HCT116 (cell line): Measurements from ENCODE around the gene PRPS1L1. TPM values are rescaled to one million over a fixed set of nuclear protein-coding genes. Genes with fewer than 3 reads are reported as not detected.

Experiments
- ATAC-seq: fragments of 200-7000 bp; cut with Tn5 transposase; 2 replicates; pipeline ENCODE4 v1.9.1; 2020; ENCODE audit warnings: mild to moderate bottlenecking, moderate library complexity
- BruUV-seq: library from RNA; stranded (reverse); fragments of 400-500 nt; replicated peaks from 2 replicates; lab custom pipeline; 2021; lab: Mats Ljungman, UMichigan
- CTCF ChIA-PET: fragments of 300-600 bp; sonication (Branson Sonifier 250); formaldehyde crosslinking; loops from one replicate; lab custom pipeline; 2021; ENCODE audit warnings: antibody characterized with exemption; lab: Charles Lee
- POLR2A ChIA-PET: fragments of 300-600, 350-600 bp; sonication (Branson Sonifier 250); formaldehyde crosslinking; loops from one replicate; lab custom pipeline; 2021; ENCODE audit warnings: antibody characterized with exemption; lab: Charles Lee
- RAD21 ChIA-PET, 2 experiments: fragments of 300-600 bp; sonication (Branson Sonifier 250); formaldehyde crosslinking; loops; one replicate each; lab custom pipeline; 2023; ENCODE audit warnings: low total read pairs in 2 of 2; ENCODE audit not compliant: uncharacterized antibody in 2 of 2, unreplicated experiment in 2 of 2, low non-redundant PET in 1 of 2; lab: Charles Lee
- DNase-seq: peaks from one replicate; pipeline ENCODE4 v3.0.0-alpha.2; 2010; ENCODE audit warnings: low read depth, low spot score
- H2AFZ ChIP-seq: fragments of 200-600 bp; shearing (Covaris generic), sonication (generic); 2 replicates; pipeline ENCODE4 v1.6.1; 2017; ENCODE audit warnings: low read depth, mixed run types, mixed read lengths, antibody characterized with exemption, low read length; ENCODE audit not compliant: poor library complexity, severe bottlenecking
- H3K27ac ChIP-seq: 2 replicates; pipeline ENCODE4 v1.5.1; 2012; ENCODE audit warnings: low read depth, low read length
- H3K27me3 ChIP-seq: fragments of 200-600 bp; sonication (generic); 2 replicates; pipeline ENCODE4 v1.6.1; 2016; ENCODE audit warnings: mixed run types, low read length, mixed read lengths; ENCODE audit not compliant: insufficient read depth
- H3K36me3 ChIP-seq, 2 experiments: fragments of 200-500 bp in 1 of 2; fragments of 200-600 bp in 1 of 2; sonication (Bioruptor generic) in 1 of 2; sonication (generic) in 1 of 2; 2 replicates each; pipeline versions ENCODE4 v1.5.1 to v1.6.1; 2014 to 2016; ENCODE audit warnings: low read length in 2 of 2, inconsistent platforms in 1 of 2, mixed read lengths in 1 of 2, mixed run types in 1 of 2; ENCODE audit not compliant: insufficient read depth in 2 of 2, control insufficient read depth in 1 of 2
- H3K4me1 ChIP-seq, 2 experiments: fragments of 200-600 bp in 1 of 2; sonication (generic) in 1 of 2; 2 replicates each; pipeline versions ENCODE4 v1.5.1 to v1.6.1; 2012 to 2017; ENCODE audit warnings: low read length in 2 of 2, inconsistent platforms in 1 of 2, mild to moderate bottlenecking in 1 of 2, mixed read lengths in 1 of 2, mixed run types in 1 of 2, moderate library complexity in 1 of 2; ENCODE audit not compliant: insufficient read depth in 2 of 2, control insufficient read depth in 1 of 2
- H3K4me2 ChIP-seq: fragments of 200-600 bp; sonication (generic); 2 replicates; pipeline ENCODE4 v1.6.1; 2017; ENCODE audit warnings: mixed run types, low read length, mixed read lengths
- H3K4me3 ChIP-seq, 2 experiments: fragments of 200-600 bp in 1 of 2; sonication (generic) in 1 of 2; replicated peaks in 1 of 2; 2 replicates each; pipeline ENCODE4 v1.5.1; 2011 to 2016; ENCODE audit warnings: low read length in 2 of 2, control low read depth in 1 of 2, low read depth in 1 of 2, mild to moderate bottlenecking in 1 of 2, mixed read lengths in 1 of 2, mixed run types in 1 of 2
- H3K79me2 ChIP-seq: fragments of 200-600 bp; sonication (generic); 2 replicates; pipeline ENCODE4 v1.6.1; 2017; ENCODE audit warnings: mild to moderate bottlenecking, mixed run types, low read length, moderate library complexity, mixed read lengths; ENCODE audit not compliant: insufficient read depth
- H3K9ac ChIP-seq: fragments of 200-600 bp; sonication (generic); 2 replicates; pipeline ENCODE4 v1.6.1; 2016; ENCODE audit warnings: low read length, mixed read lengths
- H3K9me2 ChIP-seq: fragments of 200-600 bp; sonication (generic), shearing (Covaris generic); 2 replicates; pipeline ENCODE4 v1.6.1; 2017; ENCODE audit warnings: mixed run types, mild to moderate bottlenecking, moderate library complexity; ENCODE audit not compliant: insufficient read depth
- H3K9me3 ChIP-seq, 2 experiments: fragments of 200-500 bp in 1 of 2; fragments of 200-600 bp in 1 of 2; sonication (Bioruptor generic) in 1 of 2; sonication (generic) in 1 of 2; 2 replicates each; pipeline ENCODE4 v1.6.1; 2014 to 2017; ENCODE audit warnings: low read length in 2 of 2, mixed read lengths in 2 of 2, inconsistent platforms in 1 of 2, low read depth in 1 of 2, mild to moderate bottlenecking in 1 of 2, mixed run types in 1 of 2, moderate library complexity in 1 of 2; ENCODE audit not compliant: control insufficient read depth in 1 of 2, insufficient read depth in 1 of 2
- H4K20me1 ChIP-seq: fragments of 200-600 bp; sonication (generic), shearing (Covaris generic); 2 replicates; pipeline ENCODE4 v1.6.1; 2017; ENCODE audit warnings: mixed run types, mild to moderate bottlenecking, moderate library complexity; ENCODE audit not compliant: insufficient read depth
- CEBPB ChIP-seq: IDR thresholded peaks from 2 replicates; pipeline ENCODE4 v1.6.1; 2012; ENCODE audit warnings: low read depth
- EGR1 ChIP-seq: IDR thresholded peaks from 2 replicates; pipeline ENCODE4 v1.6.1; 2012; ENCODE audit warnings: low read depth
- ELF1 ChIP-seq: IDR thresholded peaks from 2 replicates; pipeline ENCODE4 v1.6.1; 2012; ENCODE audit warnings: low read depth, borderline replicate concordance
- EZH2 ChIP-seq: fragments of 200-600 bp; sonication (generic); IDR thresholded peaks from 2 replicates; pipeline ENCODE4 v1.6.1; 2017; ENCODE audit warnings: antibody characterized with exemption, mixed run types
- EZH2phosphoT487 ChIP-seq: fragments of 200-600 bp; IDR thresholded peaks from 2 replicates; pipeline ENCODE4 v1.6.1; 2018; ENCODE audit warnings: antibody characterized with exemption, borderline replicate concordance
- FOSL1 ChIP-seq: IDR thresholded peaks from 2 replicates; pipeline ENCODE4 v1.6.1; 2012; ENCODE audit warnings: low read depth
- JUND ChIP-seq: IDR thresholded peaks from 2 replicates; pipeline ENCODE4 v1.6.1; 2012
- RAD21 ChIP-seq: IDR thresholded peaks from 2 replicates; pipeline ENCODE4 v1.6.1; 2012; ENCODE audit warnings: low read depth, mild to moderate bottlenecking
- SIN3A ChIP-seq: IDR thresholded peaks from 2 replicates; pipeline ENCODE4 v1.6.1; 2012; ENCODE audit warnings: low read depth
- SP1 ChIP-seq: IDR thresholded peaks from 2 replicates; pipeline ENCODE4 v1.6.1; 2012; ENCODE audit warnings: low read depth
- SRF ChIP-seq: IDR thresholded peaks from 2 replicates; pipeline ENCODE4 v1.6.1; 2012; ENCODE audit warnings: low read depth
- TCF7L2 ChIP-seq: IDR thresholded peaks from 2 replicates; pipeline ENCODE4 v1.7.0; 2011; ENCODE audit warnings: borderline replicate concordance, inconsistent platforms; ENCODE audit not compliant: insufficient read depth, insufficient read length; ENCODE audit errors: extremely low read depth
- YY1 ChIP-seq: IDR thresholded peaks from 2 replicates; pipeline ENCODE4 v1.6.1; 2011; ENCODE audit warnings: low read length, low read depth, moderate library complexity, mild to moderate bottlenecking; ENCODE audit not compliant: insufficient replicate concordance; ENCODE audit errors: extremely low read depth
- ZBTB33 ChIP-seq: IDR thresholded peaks from 2 replicates; pipeline ENCODE4 v1.6.1; 2011; ENCODE audit warnings: mild to moderate bottlenecking, low read length, moderate library complexity; ENCODE audit not compliant: insufficient replicate concordance; ENCODE audit errors: extremely low read depth
- ZFX ChIP-seq: fragments of 450-650 bp; IDR thresholded peaks from 2 replicates; pipeline ENCODE4 v1.6.1; 2017
- ZNF274 ChIP-seq: fragments of 200-500 bp; sonication (Bioruptor generic); IDR thresholded peaks from 2 replicates; pipeline ENCODE4 v1.6.1; 2014; ENCODE audit warnings: mild to moderate bottlenecking, low read depth, low read length, inconsistent platforms
- intact Hi-C: fragments of 100-400 bp; cut with micrococcal nuclease; formaldehyde crosslinking; loops from 2 replicates; pipeline ENCODE4 v1.10.0; 2022
- total RNA-seq: library from RNA; stranded (reverse); gene quantifications from one replicate; pipeline ENCODE4 v1.2.1, GENCODE V29; 2021; ENCODE audit not compliant: unreplicated experiment
- TF ChIP-seq, protein P1 (sequence below): IDR thresholded peaks from 2 replicates; pipeline ENCODE4 v1.6.1; 2012
- TF ChIP-seq, protein P2 (sequence below): IDR thresholded peaks from 2 replicates; pipeline ENCODE4 v1.6.1; 2012; ENCODE audit warnings: low read depth
- TF ChIP-seq, protein P3 (sequence below), 3 experiments: fragments of 200-600 bp in 1 of 3; sonication (generic) in 1 of 3; IDR thresholded peaks in 2 of 3; conservative IDR thresholded peaks in 1 of 3; 2 replicates each; pipeline ENCODE4 v1.5.1; 2012 to 2017; ENCODE audit warnings: low read depth in 2 of 3, low read length in 2 of 3, antibody characterized with exemption in 1 of 3, borderline replicate concordance in 1 of 3, control low read depth in 1 of 3, mild to moderate bottlenecking in 1 of 3, mixed read lengths in 1 of 3, mixed run types in 1 of 3, moderate library complexity in 1 of 3; ENCODE audit not compliant: insufficient read depth in 1 of 3

The PRPS1L1 gene
- total RNA-seq, 1 experiment from 2014 or later = not detected

GRCh38 chr7:18059171-18059570, 31.5 kb upstream of the PRPS1L1 start:
- Histone ChIP-seq H4K20me1 (no peaks in the 10 kb centered on the region), H3K9me3 (no peaks in the 10 kb centered on the region), H3K9me2 (no peaks in the 10 kb centered on the region), H3K36me3 (no peaks in the 10 kb centered on the region), H3K27ac (no peak overlapping the region), H3K4me3 (no peak overlapping the region)
- DNase-seq (no peak), ATAC-seq (no peak)
- no peak for TF ChIP-seq TCF7L2
- TF ChIP-seq JUND = no peak
- TF ChIP-seq YY1 = no peak
- TF ChIP-seq ELF1 = no peak
- no peak for TF ChIP-seq CEBPB
- no peak for TF ChIP-seq ZBTB33
- TF ChIP-seq ZFX = no peak
- no peak for TF ChIP-seq EZH2phosphoT487
- TF ChIP-seq, protein P1, sequence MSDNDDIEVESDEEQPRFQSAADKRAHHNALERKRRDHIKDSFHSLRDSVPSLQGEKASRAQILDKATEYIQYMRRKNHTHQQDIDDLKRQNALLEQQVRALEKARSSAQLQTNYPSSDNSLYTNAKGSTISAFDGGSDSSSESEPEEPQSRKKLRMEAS = no peak
- TF ChIP-seq, protein P2, sequence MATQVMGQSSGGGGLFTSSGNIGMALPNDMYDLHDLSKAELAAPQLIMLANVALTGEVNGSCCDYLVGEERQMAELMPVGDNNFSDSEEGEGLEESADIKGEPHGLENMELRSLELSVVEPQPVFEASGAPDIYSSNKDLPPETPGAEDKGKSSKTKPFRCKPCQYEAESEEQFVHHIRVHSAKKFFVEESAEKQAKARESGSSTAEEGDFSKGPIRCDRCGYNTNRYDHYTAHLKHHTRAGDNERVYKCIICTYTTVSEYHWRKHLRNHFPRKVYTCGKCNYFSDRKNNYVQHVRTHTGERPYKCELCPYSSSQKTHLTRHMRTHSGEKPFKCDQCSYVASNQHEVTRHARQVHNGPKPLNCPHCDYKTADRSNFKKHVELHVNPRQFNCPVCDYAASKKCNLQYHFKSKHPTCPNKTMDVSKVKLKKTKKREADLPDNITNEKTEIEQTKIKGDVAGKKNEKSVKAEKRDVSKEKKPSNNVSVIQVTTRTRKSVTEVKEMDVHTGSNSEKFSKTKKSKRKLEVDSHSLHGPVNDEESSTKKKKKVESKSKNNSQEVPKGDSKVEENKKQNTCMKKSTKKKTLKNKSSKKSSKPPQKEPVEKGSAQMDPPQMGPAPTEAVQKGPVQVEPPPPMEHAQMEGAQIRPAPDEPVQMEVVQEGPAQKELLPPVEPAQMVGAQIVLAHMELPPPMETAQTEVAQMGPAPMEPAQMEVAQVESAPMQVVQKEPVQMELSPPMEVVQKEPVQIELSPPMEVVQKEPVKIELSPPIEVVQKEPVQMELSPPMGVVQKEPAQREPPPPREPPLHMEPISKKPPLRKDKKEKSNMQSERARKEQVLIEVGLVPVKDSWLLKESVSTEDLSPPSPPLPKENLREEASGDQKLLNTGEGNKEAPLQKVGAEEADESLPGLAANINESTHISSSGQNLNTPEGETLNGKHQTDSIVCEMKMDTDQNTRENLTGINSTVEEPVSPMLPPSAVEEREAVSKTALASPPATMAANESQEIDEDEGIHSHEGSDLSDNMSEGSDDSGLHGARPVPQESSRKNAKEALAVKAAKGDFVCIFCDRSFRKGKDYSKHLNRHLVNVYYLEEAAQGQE = no peak
- no peak for TF ChIP-seq FOSL1
- TF ChIP-seq RAD21 = no peak
- TF ChIP-seq ZNF274 = no peak
- TF ChIP-seq, protein P3, sequence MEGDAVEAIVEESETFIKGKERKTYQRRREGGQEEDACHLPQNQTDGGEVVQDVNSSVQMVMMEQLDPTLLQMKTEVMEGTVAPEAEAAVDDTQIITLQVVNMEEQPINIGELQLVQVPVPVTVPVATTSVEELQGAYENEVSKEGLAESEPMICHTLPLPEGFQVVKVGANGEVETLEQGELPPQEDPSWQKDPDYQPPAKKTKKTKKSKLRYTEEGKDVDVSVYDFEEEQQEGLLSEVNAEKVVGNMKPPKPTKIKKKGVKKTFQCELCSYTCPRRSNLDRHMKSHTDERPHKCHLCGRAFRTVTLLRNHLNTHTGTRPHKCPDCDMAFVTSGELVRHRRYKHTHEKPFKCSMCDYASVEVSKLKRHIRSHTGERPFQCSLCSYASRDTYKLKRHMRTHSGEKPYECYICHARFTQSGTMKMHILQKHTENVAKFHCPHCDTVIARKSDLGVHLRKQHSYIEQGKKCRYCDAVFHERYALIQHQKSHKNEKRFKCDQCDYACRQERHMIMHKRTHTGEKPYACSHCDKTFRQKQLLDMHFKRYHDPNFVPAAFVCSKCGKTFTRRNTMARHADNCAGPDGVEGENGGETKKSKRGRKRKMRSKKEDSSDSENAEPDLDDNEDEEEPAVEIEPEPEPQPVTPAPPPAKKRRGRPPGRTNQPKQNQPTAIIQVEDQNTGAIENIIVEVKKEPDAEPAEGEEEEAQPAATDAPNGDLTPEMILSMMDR (IDR thresholded peaks at IDR 0.05 in 2 of 3, conservative IDR thresholded peaks at IDR 0.05 in 1 of 3; ENCODE audit: borderline replicate concordance in 1 of 3, insufficient read depth in 1 of 3, low read depth in 2 of 3, low read length in 2 of 3) = no peak
- TF ChIP-seq SP1 = no peak
- TF ChIP-seq SIN3A = no peak
- no peak for TF ChIP-seq EZH2
- TF ChIP-seq EGR1 = no peak
- no peak for TF ChIP-seq SRF
- TF ChIP-seq, all 23 proteins: peak for 0
- Histone ChIP-seq H3K9ac (no peak overlapping the region), H3K4me2 (no peak overlapping the region), H3K79me2 (no peaks in the 10 kb centered on the region), H3K27me3 (no peaks in the 10 kb centered on the region), H2AFZ (no peak overlapping the region), H3K4me1 (no peaks in the 10 kb centered on the region)
- ChIA-PET RAD21 (no interaction called here), POLR2A (no interaction called here), CTCF (no interaction called here)
- intact Hi-C loops = no loop called here
- BruUV-seq = no TSS peak
